GM21515 (cell line): ENCODE data around the gene DNAH7.

Experiments used
- ATAC-seq: cut with Tn5 transposase; IDR thresholded peaks from one replicate; pipeline ENCODE4 v1.9.1; 2021; ENCODE audit not compliant: unreplicated experiment

Gene DNAH7

GRCh38 chr2:195871326-195871725 is 197.3 kb downstream of the DNAH7 start:
- ATAC-seq: no peak

DNA sequence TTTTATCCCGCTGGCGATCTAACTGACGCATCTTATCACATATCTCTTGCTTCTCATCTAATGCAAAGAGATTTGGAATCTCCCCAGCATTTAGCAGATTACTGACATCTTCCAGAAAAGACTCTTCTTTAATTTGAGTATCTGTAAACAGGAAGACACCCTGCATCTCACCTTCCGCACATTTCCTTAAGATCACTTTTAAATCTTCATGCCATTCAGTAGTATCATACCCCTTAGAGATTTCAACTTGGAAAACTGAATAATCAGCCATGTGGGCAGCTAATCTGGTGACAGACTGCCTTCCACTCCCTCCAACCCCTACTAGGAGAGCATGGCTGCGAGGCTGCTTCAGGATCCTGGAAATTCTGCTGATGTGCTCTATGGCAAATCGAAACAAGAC is 204.3 kb downstream of the DNAH7 start:
- no peak for ATAC-seq

DNA sequence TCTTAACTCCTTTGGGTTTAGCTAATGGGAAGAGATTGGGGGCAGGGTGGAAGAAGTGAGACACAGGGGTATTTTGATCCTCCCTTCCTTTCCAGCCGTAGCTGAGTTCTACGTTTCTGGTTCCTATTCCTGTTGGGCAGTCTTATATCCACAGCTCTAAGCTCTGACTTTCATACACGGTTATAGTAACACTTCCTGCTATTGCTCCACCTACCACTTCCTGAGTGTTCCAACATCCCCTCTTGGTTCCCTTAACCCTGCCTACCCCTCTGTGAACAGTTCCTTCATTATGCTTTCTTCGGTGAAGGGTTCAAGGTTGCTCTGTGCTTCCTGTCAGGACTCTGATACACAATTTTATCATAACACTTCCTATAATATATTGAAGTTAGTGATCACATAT is 205.1 kb downstream of the DNAH7 start:
- no peak for ATAC-seq

DNA sequence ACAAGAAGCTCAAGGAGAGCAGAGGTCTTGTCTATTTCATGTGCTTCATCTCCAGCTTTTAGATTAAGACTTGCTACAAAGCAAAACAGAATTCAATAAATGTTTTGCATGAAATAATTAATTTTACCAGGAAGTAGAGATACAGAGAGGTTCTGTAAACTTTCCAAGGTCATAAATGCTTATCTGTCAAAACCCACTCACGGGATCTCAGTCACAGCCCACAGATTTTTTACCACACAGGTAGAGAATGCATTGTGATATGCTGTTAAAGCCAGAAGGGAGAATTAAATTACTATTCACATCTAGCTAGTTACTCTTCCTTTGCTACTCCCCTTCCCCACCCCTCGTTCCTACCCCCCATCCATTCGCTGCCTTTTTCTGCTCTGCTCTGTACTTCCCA is 205.5 kb downstream of the DNAH7 start:
- ATAC-seq: no peak

GRCh38 chr2:195861821-195862220 is 206.8 kb downstream of the DNAH7 start:
- ATAC-seq: no peak

DNA sequence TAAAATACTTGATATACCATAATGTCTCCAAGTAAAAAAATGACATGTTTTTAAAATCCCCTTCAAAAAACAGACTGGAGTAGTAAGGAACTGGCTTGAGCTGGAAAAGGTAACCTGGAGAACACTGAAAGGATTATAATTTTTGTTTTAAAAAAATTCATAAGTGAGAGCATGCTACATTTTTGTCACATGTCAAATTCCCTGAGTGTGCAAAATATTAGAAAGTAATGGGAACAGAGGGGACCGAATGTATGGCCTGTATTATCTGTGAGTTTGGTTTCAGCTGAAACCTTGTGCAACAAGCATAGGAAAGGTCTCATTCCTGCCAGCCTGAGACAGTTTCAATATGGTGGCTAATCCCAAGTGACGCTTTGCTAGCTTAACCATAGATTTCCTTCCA is 209.1 kb downstream of the DNAH7 start:
- ATAC-seq: no peak

DNA sequence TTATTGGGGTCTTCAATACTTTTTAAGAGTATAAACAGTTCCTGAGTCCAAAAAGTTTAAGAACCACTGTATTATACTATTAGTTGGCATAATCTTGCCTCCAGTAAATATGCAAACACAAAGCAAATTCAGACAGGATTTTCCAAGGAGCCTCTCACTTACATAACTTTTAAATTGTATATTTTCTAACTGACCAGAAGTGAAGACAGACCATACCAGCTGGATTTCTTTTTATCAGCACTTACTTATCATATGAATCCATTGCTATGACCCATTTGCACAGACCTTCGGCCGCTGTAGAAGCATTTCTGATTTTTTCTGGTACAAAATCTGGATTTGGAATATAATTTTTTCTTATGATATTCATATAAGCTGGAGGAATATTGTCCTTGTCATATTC is 211.5 kb downstream of the DNAH7 start:
- ATAC-seq: no peak

- no peak for ATAC-seq
Observed at GRCh38 chr2:195850764-195851163, 217.9 kb downstream of the DNAH7 start.

GRCh38 chr2:195848119-195848899 is 220.3 kb downstream of the DNAH7 start:
- ATAC-seq: no peak

DNA sequence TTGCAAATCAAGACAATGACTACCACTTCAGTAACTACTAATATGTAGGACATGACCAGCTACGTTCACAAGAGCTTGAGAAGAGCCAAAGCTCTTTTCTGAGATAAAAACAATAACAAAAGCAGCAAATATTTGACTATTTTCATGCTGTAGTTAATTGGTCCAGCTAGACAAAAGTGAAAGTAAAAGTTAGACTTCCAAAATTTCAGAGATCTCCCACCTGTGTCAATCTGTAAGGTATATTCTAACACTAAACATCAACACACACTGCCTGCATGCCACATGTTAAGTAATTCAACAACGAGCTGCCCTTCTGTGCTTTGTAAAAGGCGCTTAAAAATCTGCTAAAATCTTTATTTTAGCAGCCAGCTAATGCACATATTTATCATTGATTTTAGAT is 225.7 kb downstream of the DNAH7 start:
- no peak for ATAC-seq

DNA sequence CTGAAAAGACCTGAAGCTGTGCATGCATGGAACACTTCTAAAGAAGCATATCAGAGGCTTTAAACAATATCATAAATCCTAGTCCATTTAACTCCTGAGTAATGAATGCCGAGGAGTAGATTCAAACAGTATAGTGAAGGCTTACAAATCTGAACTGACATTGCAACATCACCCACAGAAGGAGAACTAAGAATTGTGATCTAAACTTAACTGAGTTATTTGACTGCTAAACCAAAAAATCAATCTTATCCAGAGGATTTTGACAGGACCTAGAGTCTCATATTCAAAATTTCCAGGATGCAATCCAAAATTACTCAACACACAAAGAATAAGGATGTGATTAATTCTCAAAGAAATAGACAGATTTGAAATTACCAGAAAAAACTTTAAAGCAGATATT is 230.6 kb downstream of the DNAH7 start:
- no peak for ATAC-seq

- no peak for ATAC-seq
Observed at GRCh38 chr2:195836002-195836401, 232.6 kb downstream of the DNAH7 start.

DNA sequence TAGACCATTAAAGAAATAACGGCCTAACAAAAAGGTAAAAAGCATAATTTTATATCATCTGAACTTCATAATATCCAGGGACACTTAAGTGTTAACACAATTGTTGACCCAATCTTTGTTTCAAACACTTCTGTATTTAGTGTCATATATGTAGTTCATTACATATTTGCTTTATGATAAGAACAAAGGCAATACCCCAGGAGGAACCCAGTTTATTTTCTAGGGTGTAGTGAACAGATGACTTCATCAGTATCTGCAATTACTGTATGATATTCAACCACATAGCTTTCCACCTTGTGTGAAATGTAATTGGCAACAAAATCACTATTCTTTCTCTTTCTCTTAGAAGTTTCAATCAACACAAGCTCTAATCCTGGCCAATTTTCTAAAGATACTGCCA is 233.8 kb downstream of the DNAH7 start:
- no peak for ATAC-seq

- ATAC-seq: no peak
Observed at GRCh38 chr2:195830968-195831950, 237.4 kb downstream of the DNAH7 start.

- no peak for ATAC-seq
Observed at GRCh38 chr2:195824478-195824877, 244.2 kb downstream of the DNAH7 start.

DNA sequence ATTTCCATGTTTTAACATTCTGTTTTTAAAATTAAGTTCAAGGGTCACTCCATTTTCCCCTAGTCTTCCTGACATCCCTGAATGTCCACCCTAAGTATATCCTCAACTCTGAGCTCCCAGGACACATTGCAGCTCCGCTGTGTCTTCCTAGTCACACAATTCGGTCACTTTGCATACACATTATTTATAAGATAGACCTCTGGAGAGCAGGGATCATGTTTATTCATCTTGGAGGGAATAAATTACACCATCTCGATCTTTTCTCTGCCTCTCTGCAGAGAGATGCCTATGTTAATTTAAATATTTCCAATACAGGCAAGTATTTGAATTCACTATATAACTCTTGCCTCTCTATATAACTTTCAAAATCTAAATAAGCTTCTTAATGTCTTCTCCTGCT is 245.4 kb downstream of the DNAH7 start:
- ATAC-seq: no peak

DNA sequence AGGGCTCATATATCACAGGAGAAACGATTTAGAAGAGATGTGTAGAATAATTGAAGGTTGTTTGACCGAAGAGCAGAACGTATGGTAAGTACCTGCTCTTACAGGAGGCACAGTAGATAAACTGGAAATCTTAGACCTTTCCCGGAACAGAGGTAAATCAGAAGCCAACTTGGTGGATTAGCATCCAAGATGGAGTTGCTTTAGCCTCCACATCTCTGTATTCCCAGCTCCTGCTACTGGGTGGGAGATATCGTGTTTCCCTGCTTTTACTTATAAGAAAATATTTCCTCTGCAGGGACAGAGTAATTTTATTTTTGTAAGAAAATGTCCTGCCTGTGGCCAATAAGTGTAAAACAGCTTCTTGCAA is 247.1 kb downstream of the DNAH7 start:
- ATAC-seq: no peak

DNA sequence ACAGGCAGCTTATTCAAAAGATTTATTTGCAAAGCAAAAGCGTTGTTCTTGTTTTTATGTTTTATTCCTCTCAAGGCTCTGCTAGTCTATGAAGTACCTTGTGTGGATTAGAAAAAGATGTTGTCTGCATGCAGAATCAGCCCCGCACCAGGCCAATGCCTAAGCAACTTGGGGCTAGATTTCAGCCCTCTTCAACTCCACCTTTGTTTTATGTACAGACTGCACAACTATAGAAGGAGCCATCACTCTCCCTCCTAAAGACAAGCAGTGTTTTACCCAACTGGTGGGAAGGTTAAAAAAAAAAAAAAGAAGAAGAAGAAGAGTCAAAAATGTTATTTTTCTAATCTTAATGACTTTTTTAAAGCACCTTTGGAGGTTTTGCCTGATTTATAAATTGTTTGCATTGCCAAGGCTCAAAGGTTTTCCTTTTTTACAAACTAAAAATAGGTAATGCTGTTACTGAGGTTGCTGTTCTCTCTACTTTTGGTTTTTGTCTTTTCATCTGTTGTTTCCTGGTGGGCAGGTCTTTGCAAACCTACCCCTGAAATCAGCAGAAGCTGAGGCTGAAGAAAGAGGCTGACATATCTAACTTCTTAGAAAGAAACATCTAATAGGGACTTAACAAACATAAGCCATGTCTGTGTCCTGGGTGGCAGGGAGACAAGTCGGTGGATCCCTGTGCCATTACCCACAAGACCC is 247.6 kb downstream of the DNAH7 start:
- ATAC-seq: no peak

DNA sequence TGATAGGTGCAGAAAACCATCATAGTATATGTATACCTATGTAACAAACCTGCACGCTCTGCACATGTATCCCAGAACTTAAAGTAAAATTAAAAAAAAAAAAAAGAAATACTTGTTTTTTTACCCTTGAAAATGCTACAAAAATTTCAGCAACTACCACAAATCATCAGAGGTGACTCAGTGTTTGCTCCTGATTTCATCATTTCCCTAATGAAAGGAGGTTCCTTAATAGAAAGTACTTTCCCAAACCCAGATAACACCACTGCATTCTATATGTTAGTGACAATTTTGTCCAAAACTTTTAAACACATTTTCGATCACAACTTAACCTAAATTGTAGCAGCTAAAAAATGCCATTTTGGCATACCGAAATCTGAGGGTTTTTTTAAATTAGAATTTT is 248.3 kb downstream of the DNAH7 start:
- no peak for ATAC-seq

DNA sequence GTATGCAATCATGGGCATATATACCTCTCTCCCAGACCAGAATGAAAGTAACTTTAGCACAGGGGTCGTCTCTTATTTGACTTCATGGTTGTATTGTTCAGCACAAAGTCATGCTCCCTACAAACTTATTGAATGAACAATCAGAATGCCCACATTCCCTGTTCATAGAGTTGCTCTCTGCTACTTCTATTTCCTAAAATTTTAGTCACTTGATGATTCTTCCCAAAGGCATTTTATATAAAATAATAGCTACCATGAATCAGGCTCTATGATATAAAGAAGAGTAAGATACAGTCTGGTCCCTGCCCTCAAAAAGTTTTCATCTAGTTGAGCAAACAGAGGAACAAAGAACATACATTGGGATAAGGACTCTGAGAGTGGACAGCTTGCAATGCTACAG is 249.4 kb downstream of the DNAH7 start:
- ATAC-seq: no peak

GRCh38 chr2:195818526-195818925 is 250.1 kb downstream of the DNAH7 start:
- no peak for ATAC-seq

- ATAC-seq: no peak
Observed at GRCh38 chr2:195818106-195818505, 250.5 kb downstream of the DNAH7 start.
